ENCODE results near the gene AKNAD1.

- TF ChIP-seq CTCF (IDR thresholded peaks at IDR 0.05; ENCODE audit: low read depth, low read length, poor library complexity, severe bottlenecking) = no peak
- no peak for TF ChIP-seq EZH2phosphoT487 (IDR thresholded peaks at IDR 0.05; ENCODE audit: borderline replicate concordance, low read length)
Measured at GRCh38 chr1:108826081-108826635, 30.7 kb downstream of the AKNAD1 start.

Measured in DOHH2 (cell line).